K562 (cell line): ENCODE results near the gene OR2S2. TPM values are rescaled to one million over a fixed set of nuclear protein-coding genes. Genes with fewer than 3 reads are reported as not detected.
A peak's percentile ranks its signal among the peaks of the same experiment; 100 is the strongest.

Experiments used
- CBX8 ChIP-seq: fragments of 200-600 bp; sonication (generic); IDR thresholded peaks from 2 replicates; pipeline ENCODE4 v1.6.1; 2012; ENCODE audit warnings: borderline replicate concordance, mixed run types, low read depth, mild to moderate bottlenecking, moderate library complexity, mixed read lengths, low read length, control low read depth, inconsistent platforms; ENCODE audit not compliant: poor library complexity, severe bottlenecking; ENCODE audit errors: extremely low read depth
- E2F6 ChIP-seq, 2 experiments: IDR thresholded peaks; 2 replicates each; pipeline ENCODE4 v1.6.1; 2011; ENCODE audit warnings: borderline replicate concordance in 1 of 2, control low read depth in 1 of 2, low read depth in 1 of 2, low read length in 1 of 2, mild to moderate bottlenecking in 1 of 2, mixed read lengths in 1 of 2, moderate library complexity in 1 of 2; ENCODE audit not compliant: insufficient read depth in 1 of 2, insufficient read length in 1 of 2, poor library complexity in 1 of 2, severe bottlenecking in 1 of 2; ENCODE audit errors: extremely low read depth in 1 of 2
- FOXP4 ChIP-seq: sonication (generic); formaldehyde crosslinking; IDR thresholded peaks from 2 replicates; pipeline ENCODE4 v1.8.0; 2022; ENCODE audit warnings: mild to moderate bottlenecking, missing genetic modification reagents, borderline replicate concordance
- MAFF ChIP-seq: IDR thresholded peaks from 2 replicates; pipeline ENCODE4 v1.6.1; 2012; ENCODE audit warnings: low read length, improper control_type of control experiment
- MAX ChIP-seq: sonication (generic); formaldehyde crosslinking; IDR thresholded peaks from 2 replicates; pipeline ENCODE4 v1.9.0; 2022; ENCODE audit warnings: mild to moderate bottlenecking, missing genetic modification reagents
- NBN ChIP-seq: fragments of 450-650 bp; IDR thresholded peaks from 2 replicates; pipeline ENCODE4 v1.6.1; 2016; ENCODE audit warnings: low read depth, mild to moderate bottlenecking
- NCOA1 ChIP-seq: fragments of 450-650 bp; IDR thresholded peaks from 2 replicates; pipeline ENCODE4 v1.6.1; 2016; ENCODE audit warnings: low read depth
- PPARD ChIP-seq: fragments of 250-450 bp; sonication (Bioruptor Pico); IDR thresholded peaks from 2 replicates; pipeline ENCODE4 v1.8.0; 2022; ENCODE audit warnings: inconsistent platforms, mild to moderate bottlenecking, moderate library complexity
- TEAD2 ChIP-seq: fragments of 450-650 bp; IDR thresholded peaks from 2 replicates; pipeline ENCODE4 v1.6.1; 2016; ENCODE audit warnings: missing genetic modification characterization, control low read depth, missing compliant biosample characterization
- VEZF1 ChIP-seq: fragments of 200-800 bp; sonication (Bioruptor generic); IDR thresholded peaks from 2 replicates; pipeline ENCODE4 v1.6.1; 2017; ENCODE audit warnings: missing genetic modification characterization, missing compliant biosample characterization
- ZBTB40 ChIP-seq, 2 experiments: fragments of 450-650 bp in 1 of 2; sonication (generic) in 1 of 2; formaldehyde crosslinking in 1 of 2; IDR thresholded peaks; 2 replicates each; pipeline versions ENCODE4 v1.7.1 to v1.9.0; 2016 to 2022; ENCODE audit warnings: inconsistent platforms in 1 of 2, mild to moderate bottlenecking in 1 of 2, missing genetic modification reagents in 1 of 2
- polyA plus RNA-seq, 8 experiments: library from polyadenylated mRNA; depleted of rRNA in 4 of 8; stranded (reverse) in 5 of 8; unstranded in 3 of 8; fragments of >200 nt; fragmentation: Nextera tagmentation in 2 of 8; fragmentation: Illumina TruSeq in 1 of 8; extraction: Ambion mirVana in 2 of 8; extraction: Trizol in 1 of 8; gene quantifications; 2 replicates each; pipeline versions ENCODE4 v1.2.1 to v1.2.3, GENCODE V29; 2011 to 2014; ENCODE audit warnings: inconsistent platforms in 1 of 8, missing spikeins in 1 of 8
- total RNA-seq, 7 experiments: library from RNA; depleted of rRNA in 6 of 7; stranded (reverse); fragments of >200 nt in 6 of 7; fragmentation: Illumina TruSeq in 2 of 7; extraction: Trizol in 2 of 7; gene quantifications; 2 replicates each; pipeline versions ENCODE4 v1.2.1 to v1.2.3, GENCODE V29; 2011 to 2021; ENCODE audit warnings: low replicate concordance in 1 of 7

Gene OR2S2
- total and polyA plus RNA-seq, 9 of the 15 experiments (the other 6 are each of a cell fraction or from before 2014, with no cell fraction given) = not detected

- peak; percentile 19; the same call in 1 of the 2 replicates for TF ChIP-seq VEZF1 (CRISPR knock-in tag)
- no peak for TF ChIP-seq NCOA1
- TF ChIP-seq PPARD (CRISPR knock-in tag) = no peak
- TF ChIP-seq CBX8 = no peak
- TF ChIP-seq ZBTB40 (IDR thresholded peaks at IDR 0.05) = peak; percentile 81
- no peak for TF ChIP-seq ZBTB40 (CRISPR knock-in tag; IDR thresholded peaks at IDR 0.05)
- TF ChIP-seq MAX (CRISPR knock-in tag) = no peak
- no peak for TF ChIP-seq FOXP4 (CRISPR knock-in tag)
- TF ChIP-seq MAFF = no peak
- peak in 1 of 2 experiments; percentile 35 for TF ChIP-seq E2F6 (IDR thresholded peaks at IDR 0.05; ENCODE audit: borderline replicate concordance in 1 of 2, extremely low read depth in 1 of 2, insufficient read depth in 1 of 2, insufficient read length in 1 of 2, low read depth in 1 of 2, low read length in 1 of 2, poor library complexity in 1 of 2, severe bottlenecking in 1 of 2)
- TF ChIP-seq TEAD2 = no peak; the same call in 1 of the 2 replicates
- TF ChIP-seq NBN = peak; percentile 46; the same call in 1 of the 2 replicates
These were observed 12.5 kb downstream of the OR2S2 start (continued) for GRCh38 chr9:35945341-35946018.
